Breast epithelium (tissue), 4 donors: Measurements from ENCODE around the gene KAT2B. TPM values are rescaled to one million over a fixed set of nuclear protein-coding genes. Genes with fewer than 3 reads are reported as not detected.

Experiments used
- DNase-seq, 2 donors: peaks; one replicate each; pipeline ENCODE4 v3.0.0-alpha.2; 2019; ENCODE audit warnings: low spot score in 2 of 2
- H3K27ac ChIP-seq, 2 donors: fragments of 200-600 bp; sonication (generic) in 1 of 2; one replicate each; pipeline ENCODE4 v1.5.1; 2016 to 2019; ENCODE audit warnings: mild to moderate bottlenecking in 1 of 2
- H3K27me3 ChIP-seq, 2 donors: fragments of 200-600 bp; sonication (generic) in 1 of 2; one replicate each; pipeline versions ENCODE4 v1.5.1 to v1.6.0; 2017 to 2019; ENCODE audit warnings: control low read depth in 1 of 2, mild to moderate bottlenecking in 1 of 2
- H3K36me3 ChIP-seq: fragments of 200-600 bp; one replicate; pipeline ENCODE4 v1.5.1; 2019
- H3K4me1 ChIP-seq, 2 donors: fragments of 200-600 bp; sonication (generic); one replicate each; pipeline ENCODE4 v1.5.1; 2016 to 2019; ENCODE audit warnings: control low read depth in 1 of 2
- H3K4me3 ChIP-seq, 3 donors: fragments of 200-600 bp; sonication (generic); 1 replicate in 2 of 3; 2 replicates in 1 of 3; pipeline ENCODE4 v1.5.1; 2016 to 2019; ENCODE audit warnings: mild to moderate bottlenecking in 3 of 3, moderate library complexity in 2 of 3
- H3K9me3 ChIP-seq, 2 donors: fragments of 200-600 bp; sonication (generic) in 1 of 2; one replicate each; pipeline ENCODE4 v1.5.1; 2016 to 2019; ENCODE audit warnings: control low read depth in 1 of 2
- CTCF ChIP-seq, 3 donors: fragments of 450-650 bp; IDR thresholded peaks; one replicate each; pipeline ENCODE4 v1.5.1; 2016 to 2017; ENCODE audit warnings: antibody characterized with exemption in 3 of 3, mild to moderate bottlenecking in 3 of 3, moderate library complexity in 3 of 3
- POLR2A ChIP-seq: fragments of 450-650 bp; IDR thresholded peaks from one replicate; pipeline ENCODE4 v1.6.1; 2016; ENCODE audit warnings: antibody characterized with exemption, mild to moderate bottlenecking, moderate library complexity
- POLR2AphosphoS5 ChIP-seq, 3 donors: sonication (generic); formaldehyde crosslinking; IDR thresholded peaks; one replicate each; pipeline ENCODE4 v1.6.1; 2017; ENCODE audit warnings: antibody characterized with exemption in 3 of 3
- intact Hi-C: fragments of 100-400 bp; cut with DNase I; formaldehyde crosslinking; loops from one replicate; pipeline ENCODE4 v1.15.1; 2023; ENCODE audit warnings: low total_unique reads
- total RNA-seq, 3 donors: library from RNA; depleted of rRNA; stranded (reverse); fragments of >200 nt; gene quantifications; one replicate each; pipeline ENCODE4 v1.1.0, GENCODE V29; 2016

KAT2B gene
- total RNA-seq, 3 donors from 2014 or later: 22.6 to 34.7 (median 34.0) TPM

- Histone ChIP-seq H3K36me3 (no peaks in the 10 kb centered on the region), H3K27me3 (no peaks in the 10 kb centered on the region), H3K4me3 (no peak overlapping the region), H3K4me1 (no peaks in the 10 kb centered on the region), H3K27ac (no peak overlapping the region), H3K9me3 (no peaks in the 10 kb centered on the region)
- DNase-seq: no peak
- intact Hi-C loops: no loop called here
- TF ChIP-seq POLR2A (no peak), CTCF (IDR thresholded peaks at IDR 0.05) (no peak), POLR2AphosphoS5 (IDR thresholded peaks at IDR 0.05) (no peak)
Observed at GRCh38 chr3:20105513-20106280, 65.5 kb downstream of the KAT2B start.

- H3K4me3 ChIP-seq: no peak overlapping the region
- no peaks in the 10 kb centered on the region for H3K9me3 ChIP-seq
- no peaks in the 10 kb centered on the region for H3K27me3 ChIP-seq
- intact Hi-C loops: no loop called here
- H3K36me3 ChIP-seq: no peaks in the 10 kb centered on the region
- DNase-seq: no peak
- TF ChIP-seq CTCF (IDR thresholded peaks at IDR 0.05) (no peak), POLR2AphosphoS5 (IDR thresholded peaks at IDR 0.05) (no peak)
- H3K4me1 ChIP-seq: no peaks in the 10 kb centered on the region
- H3K27ac ChIP-seq: no peak overlapping the region
Observed at GRCh38 chr3:20107722-20108121, 67.5 kb downstream of the KAT2B start.

- DNase-seq: no peak
- Histone ChIP-seq H3K36me3 (no peaks in the 10 kb centered on the region), H3K27ac (no peak overlapping the region), H3K4me3 (no peak overlapping the region), H3K27me3 (no peaks in the 10 kb centered on the region), H3K4me1 (no peaks in the 10 kb centered on the region), H3K9me3 (no peaks in the 10 kb centered on the region)
- intact Hi-C loops: no loop called here
- TF ChIP-seq CTCF (IDR thresholded peaks at IDR 0.05): no peak
- TF ChIP-seq POLR2AphosphoS5 (IDR thresholded peaks at IDR 0.05): no peak
- TF ChIP-seq POLR2A: no peak
Observed at GRCh38 chr3:20108869-20109268, 68.6 kb downstream of the KAT2B start.

GRCh38 chr3:20110826-20111225 is 70.6 kb downstream of the KAT2B start:
- Histone ChIP-seq H3K9me3 (no peaks in the 10 kb centered on the region), H3K36me3 (no peaks in the 10 kb centered on the region), H3K27me3 (no peaks in the 10 kb centered on the region), H3K27ac (no peak overlapping the region), H3K4me3 (no peak overlapping the region), H3K4me1 (no peaks in the 10 kb centered on the region)
- intact Hi-C loops: no loop called here
- no peak for DNase-seq
- TF ChIP-seq CTCF (IDR thresholded peaks at IDR 0.05) (no peak), POLR2AphosphoS5 (IDR thresholded peaks at IDR 0.05) (no peak), POLR2A (no peak)

GRCh38 chr3:20111836-20112235 is 71.6 kb downstream of the KAT2B start:
- Histone ChIP-seq H3K4me1 (no peaks in the 10 kb centered on the region), H3K36me3 (no peaks in the 10 kb centered on the region), H3K27me3 (no peaks in the 10 kb centered on the region), H3K27ac (no peak overlapping the region), H3K4me3 (no peak overlapping the region), H3K9me3 (no peaks in the 10 kb centered on the region)
- TF ChIP-seq POLR2A (no peak), CTCF (IDR thresholded peaks at IDR 0.05) (no peak), POLR2AphosphoS5 (IDR thresholded peaks at IDR 0.05) (no peak)
- DNase-seq: no peak
- intact Hi-C loops: no loop called here
